Bronchial epithelial cell (primary cell): ENCODE results near the gene KCNAB3. TPM values are rescaled to one million over a fixed set of nuclear protein-coding genes. Genes with fewer than 3 reads are reported as not detected.

ENCODE experiments used
- DNase-seq: peaks from one replicate; pipeline ENCODE4 v3.0.0-alpha.2; 2010; ENCODE audit warnings: low read depth
- FAIRE-seq: peaks from 2 replicates; lab custom pipeline; 2011; peaks lifted over from hg19 to GRCh38; lab: Jason Lieb, UNC
- H3K27me3 ChIP-seq: 2 replicates; pipeline ENCODE4 v1.5.1; 2011; ENCODE audit warnings: low read length; ENCODE audit not compliant: control insufficient read depth, insufficient read depth
- H3K36me3 ChIP-seq: 2 replicates; pipeline ENCODE4 v1.5.1; 2011; ENCODE audit warnings: low read length; ENCODE audit not compliant: control insufficient read depth, insufficient read depth
- H3K4me3 ChIP-seq: 2 replicates; pipeline ENCODE4 v1.5.1; 2011; ENCODE audit warnings: mild to moderate bottlenecking, low read depth, low read length, control low read depth
- total RNA-seq: library from RNA; depleted of rRNA; stranded (reverse); fragments of >200 nt; gene quantifications from 2 replicates; pipeline ENCODE4 v1.2.1, GENCODE V29; 2014
- TF ChIP-seq, protein P1 (sequence below): IDR thresholded peaks from 2 replicates; pipeline ENCODE4 v1.5.1; 2011; ENCODE audit warnings: mild to moderate bottlenecking, moderate library complexity, low read length, control low read depth, inconsistent platforms; ENCODE audit not compliant: insufficient read depth, severe bottlenecking

The KCNAB3 gene
- total RNA-seq, 1 donor from 2014 or later: 0.79 TPM

GRCh38 chr17:7930841-7931631, 1.4 kb upstream of the KCNAB3 start:
- TF ChIP-seq, protein P1, sequence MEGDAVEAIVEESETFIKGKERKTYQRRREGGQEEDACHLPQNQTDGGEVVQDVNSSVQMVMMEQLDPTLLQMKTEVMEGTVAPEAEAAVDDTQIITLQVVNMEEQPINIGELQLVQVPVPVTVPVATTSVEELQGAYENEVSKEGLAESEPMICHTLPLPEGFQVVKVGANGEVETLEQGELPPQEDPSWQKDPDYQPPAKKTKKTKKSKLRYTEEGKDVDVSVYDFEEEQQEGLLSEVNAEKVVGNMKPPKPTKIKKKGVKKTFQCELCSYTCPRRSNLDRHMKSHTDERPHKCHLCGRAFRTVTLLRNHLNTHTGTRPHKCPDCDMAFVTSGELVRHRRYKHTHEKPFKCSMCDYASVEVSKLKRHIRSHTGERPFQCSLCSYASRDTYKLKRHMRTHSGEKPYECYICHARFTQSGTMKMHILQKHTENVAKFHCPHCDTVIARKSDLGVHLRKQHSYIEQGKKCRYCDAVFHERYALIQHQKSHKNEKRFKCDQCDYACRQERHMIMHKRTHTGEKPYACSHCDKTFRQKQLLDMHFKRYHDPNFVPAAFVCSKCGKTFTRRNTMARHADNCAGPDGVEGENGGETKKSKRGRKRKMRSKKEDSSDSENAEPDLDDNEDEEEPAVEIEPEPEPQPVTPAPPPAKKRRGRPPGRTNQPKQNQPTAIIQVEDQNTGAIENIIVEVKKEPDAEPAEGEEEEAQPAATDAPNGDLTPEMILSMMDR: no peak
- FAIRE-seq: no peak

DNA sequence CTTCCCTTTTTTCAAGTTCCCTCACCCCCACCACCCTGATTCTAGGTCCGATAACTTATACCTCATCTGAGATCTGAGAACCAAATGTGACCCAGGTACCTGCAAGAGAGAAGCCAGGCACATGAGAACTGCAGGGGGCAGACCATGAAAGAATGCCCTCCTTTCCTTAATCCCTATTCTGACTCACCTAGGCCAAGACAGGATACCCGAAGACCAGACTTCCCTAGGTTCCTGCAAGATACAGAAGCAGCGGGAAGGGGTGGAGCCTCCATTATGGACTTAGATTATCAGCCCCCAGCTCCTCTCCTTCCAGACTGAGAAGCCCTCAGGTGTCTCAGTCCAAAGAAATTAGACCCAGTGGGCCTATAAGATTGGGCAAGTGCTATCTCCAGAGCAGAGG, 2.1 kb downstream of the KCNAB3 start:
- TF ChIP-seq, protein P1: no peak
- Histone ChIP-seq H3K4me3 (no peak overlapping the region), H3K27me3 (no peaks in the 10 kb centered on the region), H3K36me3 (peaks cover 1% of the 10 kb centered on the region)
- peak; percentile 37 for DNase-seq
- no peak for FAIRE-seq

More at GRCh38 chr17:7930841-7931631, 1.4 kb upstream of the KCNAB3 start:
- Histone ChIP-seq H3K27me3 (no peaks in the 10 kb centered on the region), H3K4me3 (peak overlapping the region; percentile 95), H3K36me3 (peaks cover 6% of the 10 kb centered on the region)
- no peak for DNase-seq

DNA sequence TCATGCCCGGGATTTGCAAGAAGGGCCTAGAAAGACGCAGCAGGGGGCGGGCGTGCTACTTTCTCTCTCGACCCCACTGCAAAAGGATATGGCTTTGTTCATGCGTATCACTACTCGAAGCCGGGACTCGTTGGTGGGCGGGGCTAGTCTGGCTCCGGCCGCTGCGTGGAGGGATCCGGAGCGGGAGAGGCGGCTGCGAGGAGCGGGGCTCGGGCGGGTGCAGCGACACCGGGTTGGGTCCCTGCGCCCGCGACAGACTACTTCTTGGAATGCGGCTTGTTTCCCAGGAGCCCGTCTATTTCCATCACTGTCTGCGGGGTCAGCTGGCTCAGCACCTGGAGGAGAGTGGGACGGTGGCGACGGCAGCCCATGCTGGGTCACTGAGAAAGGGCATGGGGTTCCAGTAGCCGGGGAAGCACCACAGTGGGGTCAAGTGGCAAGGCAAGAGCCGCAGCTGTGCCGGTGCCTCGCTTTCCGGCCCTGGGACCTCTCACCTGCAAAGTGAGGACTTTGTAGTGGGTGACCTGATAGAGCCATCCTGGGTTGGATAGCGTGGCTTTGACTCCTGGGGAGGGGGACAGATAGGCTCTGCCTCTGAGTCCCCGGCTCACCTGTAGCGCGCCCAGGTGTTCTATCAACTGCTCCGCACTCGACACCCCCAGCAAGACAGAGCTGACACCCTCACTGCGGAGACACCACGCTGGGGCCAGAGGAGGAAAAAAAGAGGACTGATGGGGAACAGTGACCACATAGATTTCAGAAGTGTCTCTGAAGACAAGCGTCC, 6.6 kb downstream of the KCNAB3 start:
- no peak for FAIRE-seq
- peak; percentile 44 for DNase-seq
- Histone ChIP-seq H3K36me3 (peaks cover 1% of the 10 kb centered on the region), H3K4me3 (peak overlapping the region; percentile 34), H3K27me3 (no peaks in the 10 kb centered on the region)
- TF ChIP-seq, protein P1: no peak

DNA sequence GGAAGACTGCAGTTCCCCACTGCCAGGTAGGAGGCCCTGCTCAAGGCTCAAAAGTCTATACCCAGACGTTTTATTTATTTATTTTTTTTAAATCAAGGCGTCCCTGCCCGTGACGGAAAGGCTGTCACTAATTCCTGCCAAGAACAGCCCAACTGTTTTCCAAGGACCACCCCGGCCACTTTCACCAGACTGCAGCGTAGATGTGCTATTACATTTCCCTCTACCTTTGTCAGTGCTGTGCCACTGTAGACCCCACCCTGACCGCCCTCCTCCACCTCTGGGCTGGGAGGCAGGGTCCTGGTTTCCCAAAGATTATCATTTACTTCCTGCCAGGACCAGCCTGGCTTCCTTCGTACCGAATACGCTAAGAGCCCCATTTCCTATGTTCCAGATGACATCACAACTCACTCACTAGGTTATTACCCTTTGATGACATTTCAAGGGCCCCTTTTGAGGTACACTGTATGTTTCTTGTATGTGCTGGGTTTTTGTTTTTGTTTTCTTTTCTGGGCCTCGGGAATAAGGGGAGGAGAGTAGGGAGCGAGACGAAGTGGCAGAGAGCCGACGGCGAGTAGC, 7.3 kb downstream of the KCNAB3 start:
- no peak for DNase-seq
- TF ChIP-seq, protein P1: peak; percentile 3
- no peak for FAIRE-seq
- H3K36me3 ChIP-seq: peaks cover 1% of the 10 kb centered on the region
- H3K27me3 ChIP-seq: no peaks in the 10 kb centered on the region
- peak overlapping the region; percentile 34 for H3K4me3 ChIP-seq

- peak overlapping the region; percentile 57 for H3K4me3 ChIP-seq
These were observed 12.8 kb downstream of the KCNAB3 start for GRCh38 chr17:7916808-7917207.

More at GRCh38 chr17:7916808-7917207, 12.8 kb downstream of the KCNAB3 start:
- FAIRE-seq: peak; percentile 23
- Histone ChIP-seq H3K36me3 (no peaks in the 10 kb centered on the region), H3K27me3 (no peaks in the 10 kb centered on the region)
- DNase-seq: peak; percentile 51
- TF ChIP-seq, protein P1: no peak
